ENCODE results near the gene DNLZ. TPM values are rescaled to one million over a fixed set of nuclear protein-coding genes. Genes with fewer than 3 reads are reported as not detected.

Gene DNLZ
- total RNA-seq, 1 donor from 2014 or later, result 19.9 TPM

- Mint-ChIP-seq H3K36me3 (ENCODE audit: low read depth) (peaks cover 5% of the 10 kb centered on the region), H3K4me1 (ENCODE audit: low read depth) (peaks cover 13% of the 10 kb centered on the region), H3K9me3 (ENCODE audit: low read depth) (no peaks in the 10 kb centered on the region), H3K27ac (ENCODE audit: unreplicated experiment) (no peak overlapping the region), H3K4me3 (ENCODE audit: unreplicated experiment) (peak overlapping the region; percentile 9), H3K27me3 (ENCODE audit: low read depth) (no peaks in the 10 kb centered on the region)
- TF ChIP-seq CTCF (IDR thresholded peaks at IDR 0.05), result no peak
- DNase-seq (ENCODE audit: low spot score), result no peak
Observed at GRCh38 chr9:136342181-136343120, 21.1 kb downstream of the DNLZ start.

DNA sequence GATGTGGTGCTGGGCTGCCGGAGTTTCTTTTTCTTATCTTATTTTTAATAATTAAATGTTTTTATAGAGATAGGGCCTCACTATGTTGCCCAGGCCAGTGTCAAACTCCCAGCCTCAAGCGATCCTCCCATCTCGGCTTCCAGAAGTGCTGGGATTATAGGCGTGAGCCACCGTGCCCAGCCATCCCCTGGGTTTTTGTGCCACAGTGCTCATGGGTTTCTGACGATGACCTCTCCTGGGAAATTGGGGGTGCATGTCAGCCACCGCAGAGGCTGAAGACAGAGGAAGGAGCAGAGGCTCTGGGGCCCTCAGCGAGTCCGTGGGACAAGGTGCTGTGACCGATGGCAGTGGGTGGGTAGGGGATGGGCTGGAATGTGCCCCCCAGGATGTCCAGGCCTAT is 21.8 kb downstream of the DNLZ start:
- TF ChIP-seq CTCF (IDR thresholded peaks at IDR 0.05), result no peak
- Mint-ChIP-seq H3K9me3 (ENCODE audit: low read depth) (no peaks in the 10 kb centered on the region), H3K36me3 (ENCODE audit: low read depth) (peaks cover 5% of the 10 kb centered on the region), H3K27ac (ENCODE audit: unreplicated experiment) (no peak overlapping the region), H3K27me3 (ENCODE audit: low read depth) (no peaks in the 10 kb centered on the region), H3K4me3 (ENCODE audit: unreplicated experiment) (no peak overlapping the region), H3K4me1 (ENCODE audit: low read depth) (peaks cover 13% of the 10 kb centered on the region)
- DNase-seq (ENCODE audit: low spot score), result no peak

DNA sequence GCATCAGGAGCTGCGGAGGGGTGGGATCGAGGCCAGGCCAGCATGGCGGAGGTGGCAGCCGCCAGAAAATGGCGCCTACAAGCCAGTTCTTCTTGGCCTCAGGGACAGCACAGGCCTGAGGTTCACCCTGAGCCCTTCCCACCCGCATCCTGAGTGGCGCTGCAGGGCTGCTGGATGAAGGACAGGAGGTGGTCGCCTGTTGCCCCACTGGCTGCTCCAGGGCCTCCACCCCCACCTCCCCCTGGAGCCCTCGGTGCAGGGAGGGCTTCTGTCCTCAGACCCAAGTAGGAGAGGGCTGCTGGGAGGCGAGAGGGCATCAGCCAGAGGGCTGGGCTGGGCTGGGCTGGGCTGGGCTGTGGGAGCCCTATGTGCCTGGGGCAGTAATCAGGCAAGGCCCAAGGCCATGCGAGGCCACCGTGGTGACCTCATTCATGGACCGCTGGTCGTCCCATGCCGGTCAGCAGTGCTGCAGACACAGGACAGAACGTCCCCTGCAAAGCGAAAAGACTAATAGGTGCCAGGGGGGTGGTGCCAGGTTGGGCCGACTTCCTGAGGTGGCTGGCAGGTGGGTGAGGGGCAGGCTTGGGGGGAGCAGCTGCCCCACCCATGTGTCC is 22.4 kb downstream of the DNLZ start:
- TF ChIP-seq CTCF (IDR thresholded peaks at IDR 0.05), result no peak
- DNase-seq (ENCODE audit: low spot score), result no peak
- H3K36me3 Mint-ChIP-seq (ENCODE audit: low read depth), result peaks cover 5% of the 10 kb centered on the region
- peaks cover 13% of the 10 kb centered on the region for H3K4me1 Mint-ChIP-seq (ENCODE audit: low read depth)
- no peaks in the 10 kb centered on the region for H3K9me3 Mint-ChIP-seq (ENCODE audit: low read depth)
- H3K27me3 Mint-ChIP-seq (ENCODE audit: low read depth), result no peaks in the 10 kb centered on the region
- H3K4me3 Mint-ChIP-seq (ENCODE audit: unreplicated experiment), result no peak overlapping the region
- H3K27ac Mint-ChIP-seq (ENCODE audit: unreplicated experiment), result no peak overlapping the region

- H3K4me1 Mint-ChIP-seq (ENCODE audit: low read depth), result peaks cover 14% of the 10 kb centered on the region
- peaks cover 5% of the 10 kb centered on the region for H3K36me3 Mint-ChIP-seq (ENCODE audit: low read depth)
- H3K4me3 Mint-ChIP-seq (ENCODE audit: unreplicated experiment), result no peak overlapping the region
- H3K27ac Mint-ChIP-seq (ENCODE audit: unreplicated experiment), result no peak overlapping the region
- DNase-seq (ENCODE audit: low spot score), result no peak
- no peaks in the 10 kb centered on the region for H3K9me3 Mint-ChIP-seq (ENCODE audit: low read depth)
- no peaks in the 10 kb centered on the region for H3K27me3 Mint-ChIP-seq (ENCODE audit: low read depth)
- no peak for TF ChIP-seq CTCF (IDR thresholded peaks at IDR 0.05)
Observed at GRCh38 chr9:136340356-136341041, 23.0 kb downstream of the DNLZ start.

DNA sequence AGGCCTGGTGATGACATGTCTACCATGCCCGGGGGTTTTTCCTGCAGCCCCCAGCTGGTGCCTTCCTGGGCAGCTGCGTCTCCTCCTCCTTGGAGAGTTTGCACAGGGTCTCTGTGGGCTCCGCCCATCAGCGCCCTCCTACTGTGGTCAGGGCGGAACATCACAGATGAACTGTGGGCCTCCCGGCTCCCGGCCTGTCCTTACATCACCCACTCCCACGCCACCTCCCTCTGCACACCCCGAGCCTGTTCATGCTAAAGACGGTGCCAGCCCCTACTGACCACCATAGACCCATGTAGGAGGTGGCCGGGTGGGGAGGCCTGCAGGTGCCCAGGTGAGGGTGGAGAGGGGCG is 23.6 kb downstream of the DNLZ start:
- no peak for DNase-seq (ENCODE audit: low spot score)
- Mint-ChIP-seq H3K27ac (ENCODE audit: unreplicated experiment) (no peak overlapping the region), H3K36me3 (ENCODE audit: low read depth) (peaks cover 5% of the 10 kb centered on the region), H3K27me3 (ENCODE audit: low read depth) (no peaks in the 10 kb centered on the region), H3K4me1 (ENCODE audit: low read depth) (peaks cover 10% of the 10 kb centered on the region), H3K9me3 (ENCODE audit: low read depth) (no peaks in the 10 kb centered on the region), H3K4me3 (ENCODE audit: unreplicated experiment) (no peak overlapping the region)
- no peak for TF ChIP-seq CTCF (IDR thresholded peaks at IDR 0.05)
